T-cell (primary cell): ENCODE measurements around the gene TAOK1. TPM values are rescaled to one million over a fixed set of nuclear protein-coding genes. Genes with fewer than 3 reads are reported as not detected.

Source experiments
- ATAC-seq, 4 experiments: fragments of 200-7000 bp in 3 of 4; fragments of 150-1000 bp in 1 of 4; cut with Tn5 transposase; replicated peaks in 1 of 4; 1 replicate in 3 of 4; 2 replicates in 1 of 4; pipeline ENCODE4 v1.10.0; 2021; ENCODE audit warnings: moderate library complexity in 3 of 4, mild to moderate bottlenecking in 2 of 4, moderate number of reproducible peaks in 1 of 4
- CTCF ChIA-PET, 2 donors: fragments of 300-600 bp; sonication (Branson Sonifier 250); formaldehyde crosslinking; loops; one replicate each; lab custom pipeline; 2022; ENCODE audit warnings: antibody characterized with exemption in 2 of 2; lab: Charles Lee
- POLR2A ChIA-PET, 2 donors: fragments of 300-600 bp; sonication (Branson Sonifier 250); formaldehyde crosslinking; loops; one replicate each; lab custom pipeline; 2022; ENCODE audit warnings: antibody characterized with exemption in 2 of 2; lab: Charles Lee
- DNase-seq, 35 experiments: peaks; one replicate each; pipeline versions ENCODE4 v3.0.0 to v3.0.0-alpha.2; 2013 to 2023
- H3K27ac ChIP-seq: one replicate; pipeline ENCODE4 v1.5.1; 2013; ENCODE audit warnings: low read length
- H3K27me3 ChIP-seq, 2 experiments: replicated peaks in 1 of 2; 1 replicate in 1 of 2; 2 replicates in 1 of 2; pipeline versions ENCODE4 v1.6.1 to v1.7.0; 2013; ENCODE audit warnings: low read length in 1 of 2, mixed read lengths in 1 of 2; ENCODE audit not compliant: control insufficient read depth in 2 of 2, insufficient read depth in 2 of 2; ENCODE audit errors: extremely low read depth in 1 of 2
- H3K36me3 ChIP-seq, 2 donors: 1 replicate in 1 of 2; 2 replicates in 1 of 2; pipeline versions ENCODE4 v1.6.1 to v1.7.0; 2013; ENCODE audit warnings: low read length in 1 of 2; ENCODE audit not compliant: control insufficient read depth in 2 of 2, insufficient read depth in 1 of 2; ENCODE audit errors: extremely low read depth in 1 of 2
- H3K4me1 ChIP-seq, 2 experiments: 1 replicate in 1 of 2; 2 replicates in 1 of 2; pipeline versions ENCODE4 v1.6.1 to v1.7.0; 2013; ENCODE audit warnings: low read length in 2 of 2, mixed read lengths in 1 of 2; ENCODE audit not compliant: insufficient read depth in 2 of 2, control insufficient read depth in 1 of 2; ENCODE audit errors: extremely low read depth in 1 of 2
- H3K4me3 ChIP-seq, 2 donors: 1 replicate in 1 of 2; 2 replicates in 1 of 2; pipeline versions ENCODE4 v1.5.1 to v1.7.0; 2013; ENCODE audit warnings: mild to moderate bottlenecking in 2 of 2, low read length in 1 of 2, moderate library complexity in 1 of 2; ENCODE audit not compliant: control insufficient read depth in 1 of 2; ENCODE audit errors: extremely low read depth in 1 of 2
- H3K9me3 ChIP-seq: 2 replicates; pipeline ENCODE4 v1.7.0; 2013
- H3K27ac Mint-ChIP-seq, 2 donors: one replicate each; pipeline ENCODE4 v1.8.0; 2020 to 2021; ENCODE audit warnings: mild to moderate bottlenecking in 2 of 2, mixed read lengths in 2 of 2
- H3K27me3 Mint-ChIP-seq, 2 donors: one replicate each; pipeline ENCODE4 v1.8.0; 2021 to 2022; ENCODE audit warnings: mixed read lengths in 2 of 2
- H3K36me3 Mint-ChIP-seq: one replicate; pipeline ENCODE4 v1.8.0; 2021; ENCODE audit warnings: mixed read lengths
- H3K4me1 Mint-ChIP-seq, 3 donors: one replicate each; pipeline ENCODE4 v1.8.0; 2020 to 2022; ENCODE audit warnings: mixed read lengths in 3 of 3, mild to moderate bottlenecking in 1 of 3
- H3K4me3 Mint-ChIP-seq, 3 donors: one replicate each; pipeline ENCODE4 v1.8.0; 2020 to 2022; ENCODE audit warnings: mild to moderate bottlenecking in 3 of 3, mixed read lengths in 3 of 3, moderate library complexity in 3 of 3
- H3K9me3 Mint-ChIP-seq, 3 donors: one replicate each; pipeline ENCODE4 v1.8.0; 2020 to 2022; ENCODE audit warnings: mixed read lengths in 3 of 3
- WGBS: methylation state at CpG from one replicate; pipeline ENCODE4 v1.1.5; 2013; ENCODE audit warnings: missing lambda C conversion rate; ENCODE audit not compliant: insufficient coverage; 5-methylcytosine and 5-hydroxymethylcytosine counted together
- total RNA-seq, 35 experiments: library from RNA in 6 of 35; stranded (reverse) in 6 of 35; fragments of 120-200 nt in 1 of 35; gene quantifications; one replicate each; pipeline versions ENCODE4 v1.2.1 to v1.2.4 and lab custom pipeline; 2013 to 2026

TAOK1 gene
- total RNA-seq, 5 donors from 2014 or later (not counting 1 experiment from before 2014, with no cell fraction given) = 57.7 to 63.4 (median 61.7) TPM

DNA sequence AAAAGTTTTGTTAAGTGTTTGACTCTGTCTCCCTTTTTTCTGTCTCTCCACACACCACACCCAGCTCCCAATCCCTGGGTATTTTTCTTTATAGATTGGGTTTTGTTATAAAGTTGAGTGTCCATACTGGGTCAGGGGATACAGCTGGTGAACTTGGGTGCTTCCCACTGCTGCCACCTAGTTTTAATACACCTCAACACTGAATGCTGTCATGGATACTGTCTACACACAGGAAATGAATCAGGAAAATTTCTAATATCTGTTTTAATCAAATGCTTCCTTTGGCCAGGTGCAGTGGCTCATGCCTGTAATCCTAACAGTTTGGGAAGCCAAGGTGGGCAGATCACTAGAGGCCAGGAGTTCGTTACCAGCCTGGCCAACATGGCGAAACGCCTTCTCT is 5.3 kb upstream of the TAOK1 start:
- Mint-ChIP-seq H3K27me3 (no peaks in the 10 kb centered on the region), H3K27ac (no peak overlapping the region), H3K36me3 (no peaks in the 10 kb centered on the region), H3K4me3 (no peak overlapping the region), H3K9me3 (no peaks in the 10 kb centered on the region), H3K4me1 (peaks cover 5 to 7% (median 6%) of the 10 kb centered on the region in 3 donors)
- Histone ChIP-seq H3K4me3 (no peak overlapping the region), H3K4me1 (peaks cover 3 to 5% of the 10 kb centered on the region in 2 experiments), H3K27ac (no peak overlapping the region), H3K27me3 (no peaks in the 10 kb centered on the region), H3K36me3 (no peaks in the 10 kb centered on the region), H3K9me3 (no peaks in the 10 kb centered on the region)
- CTCF ChIA-PET = interaction anchor here (0.7 to 2.9 kb wide), 3 partner anchors 13 to 25 kb away, joined by 3 to 18 read pairs (median 3); no protein-coding TSS in a partner anchor
- no peak for DNase-seq
- POLR2A ChIA-PET = no interaction called here
- ATAC-seq = no peak
- WGBS = no CpG with 5 or more reads among the region's 3 CpGs

DNA sequence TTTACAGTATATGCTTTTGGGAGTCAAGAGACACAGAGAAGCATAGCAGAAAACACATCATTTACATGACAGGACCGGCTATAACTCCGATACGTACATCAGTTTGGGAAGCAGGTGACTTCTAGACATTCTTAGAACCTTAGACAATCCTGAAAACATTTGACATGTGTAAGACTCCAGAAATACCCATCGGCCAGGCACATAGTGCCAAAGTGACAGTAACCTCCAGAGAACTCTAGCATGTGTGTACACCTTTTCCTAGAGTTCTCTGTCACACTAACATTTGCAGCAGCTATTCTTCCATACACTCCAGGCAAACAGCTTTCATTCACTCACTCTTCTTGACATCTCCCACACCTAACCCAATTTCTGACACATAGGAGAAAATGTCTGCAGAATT is 3.4 kb upstream of the TAOK1 start:
- H3K27ac Mint-ChIP-seq = no peak overlapping the region

DNA sequence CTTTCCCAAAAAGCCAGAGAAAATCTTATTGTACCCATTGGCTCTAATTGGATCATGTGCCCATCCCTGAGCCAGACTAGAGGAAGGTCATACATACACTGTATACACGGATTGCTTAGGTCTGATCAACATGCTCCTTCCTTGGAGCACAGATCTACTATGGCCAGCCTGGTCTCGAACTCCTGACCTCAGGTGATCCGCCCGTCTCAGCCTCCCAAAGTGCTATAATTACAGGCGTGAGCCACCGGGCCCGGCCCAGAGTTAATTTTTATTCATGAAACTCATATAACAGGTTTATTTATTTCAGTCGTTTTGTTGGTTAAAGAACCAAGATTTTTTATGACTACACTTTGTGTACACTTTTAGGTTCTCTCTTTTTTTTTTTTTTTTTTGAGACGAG is 1.2 kb upstream of the TAOK1 start:
- ATAC-seq (no peak), DNase-seq (no peak)
- Histone ChIP-seq H3K27me3 (no peaks in the 10 kb centered on the region), H3K36me3 (no peaks in the 10 kb centered on the region), H3K27ac (no peak overlapping the region), H3K4me1 (peaks cover 15 to 27% of the 10 kb centered on the region in 2 experiments), H3K9me3 (no peaks in the 10 kb centered on the region), H3K4me3 (no peak overlapping the region)
- Mint-ChIP-seq H3K36me3 (peaks cover 4% of the 10 kb centered on the region), H3K4me3 (peak overlapping the region; percentile 51 to 99 (median 89)), H3K27me3 (no peaks in the 10 kb centered on the region), H3K27ac (peak overlapping the region in 1 of 2 donors; percentile 36), H3K9me3 (no peaks in the 10 kb centered on the region), H3K4me1 (peaks cover 32 to 37% (median 35%) of the 10 kb centered on the region in 3 donors)
- ChIA-PET CTCF (no interaction called here), POLR2A (no interaction called here)
- WGBS = 88% methylated on average over 1 of the region's 9 CpGs

More for the DNA sequence above, 3.4 kb upstream of the TAOK1 start:
- H3K4me3 ChIP-seq = no peak overlapping the region
- Mint-ChIP-seq H3K4me1 (peaks cover 13 to 16% (median 15%) of the 10 kb centered on the region in 3 donors), H3K36me3 (no peaks in the 10 kb centered on the region), H3K4me3 (no peak overlapping the region), H3K9me3 (no peaks in the 10 kb centered on the region), H3K27me3 (no peaks in the 10 kb centered on the region)
- no peak for ATAC-seq
- no peak overlapping the region for H3K27ac ChIP-seq
- DNase-seq = no peak
- peaks cover 12% of the 10 kb centered on the region in 2 experiments for H3K4me1 ChIP-seq
- H3K9me3 ChIP-seq = no peaks in the 10 kb centered on the region
- no peaks in the 10 kb centered on the region for H3K27me3 ChIP-seq
- H3K36me3 ChIP-seq = no peaks in the 10 kb centered on the region
- 100% methylated on average over 4 of the region's 4 CpGs for WGBS
- ChIA-PET CTCF (interaction anchor here in 1 of 2 donors (2.0 kb wide), 1 partner anchor 17 kb away, joined by 5 read pairs; no protein-coding TSS in a partner anchor), POLR2A (no interaction called here)

DNA sequence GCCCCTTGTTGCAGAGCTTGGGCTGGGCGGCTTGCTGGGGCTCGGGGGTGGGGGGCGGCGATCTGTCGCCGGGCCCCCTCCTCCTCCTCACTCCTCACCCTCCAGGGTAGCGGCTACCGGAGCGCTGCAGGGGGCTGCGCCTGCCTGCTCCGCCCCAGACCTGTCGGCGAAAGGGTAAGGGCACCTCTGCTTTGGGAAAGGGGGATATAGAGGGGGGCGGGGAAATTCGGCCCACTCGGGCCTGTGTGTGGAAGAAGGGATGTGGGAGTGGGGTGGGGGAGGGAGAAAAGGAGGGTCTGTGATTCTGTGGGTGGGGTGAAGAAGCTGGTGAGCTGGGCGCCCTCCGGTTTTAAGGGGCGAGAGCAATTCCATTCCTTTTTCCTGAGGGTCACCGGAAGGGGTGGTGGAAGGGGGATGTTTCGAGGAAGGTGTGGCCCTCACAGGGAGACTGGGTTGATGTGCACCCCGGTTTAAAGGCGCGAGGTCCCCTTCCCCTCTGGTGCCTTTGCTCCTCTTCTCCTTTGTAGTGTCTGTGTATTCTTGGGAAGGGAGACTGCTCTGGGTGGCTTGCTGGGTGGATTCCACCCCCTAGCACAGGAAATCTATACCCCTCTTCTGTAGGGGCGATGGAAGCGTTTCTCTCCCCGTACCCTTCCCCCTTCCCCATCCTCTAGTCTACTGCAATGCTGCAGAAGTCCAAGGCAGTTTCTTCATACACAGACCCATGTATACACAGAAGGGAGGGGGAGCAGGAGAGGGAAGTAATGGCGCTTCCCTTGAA is 878 bp downstream of the TAOK1 start:
- Mint-ChIP-seq H3K9me3 (no peaks in the 10 kb centered on the region), H3K4me1 (peaks cover 44 to 48% (median 45%) of the 10 kb centered on the region in 3 donors), H3K27me3 (no peaks in the 10 kb centered on the region), H3K36me3 (peaks cover 4% of the 10 kb centered on the region), H3K27ac (peak overlapping the region; percentile 91 to 94), H3K4me3 (peak overlapping the region; percentile 91 to 99 (median 96))
- H3K4me3 ChIP-seq = peak overlapping the region; percentile 89 to 92
- H3K27me3 ChIP-seq = no peaks in the 10 kb centered on the region
- 0% methylated on average over 8 of the region's 28 CpGs for WGBS
- H3K4me1 ChIP-seq = peaks cover 24 to 27% of the 10 kb centered on the region in 2 experiments
- H3K36me3 ChIP-seq = no peaks in the 10 kb centered on the region
- DNase-seq (peak in 11 of 35 experiments; percentile 1 to 28 (median 4)), ATAC-seq (peak in 3 of 4 experiments; percentile 21 to 38 (median 25))
- ChIA-PET CTCF (interaction anchor here in 1 of 2 donors (0.6 to 0.7 kb wide), 2 partner anchors 309 to 1086 kb away, joined by 3 read pairs; partner anchors contain the start of gene GOSR1), POLR2A (interaction anchor here (0.6 kb wide), 3 partner anchors 14 to 452 kb away, joined by 3 to 7 read pairs (median 6); no protein-coding TSS in a partner anchor)
- no peaks in the 10 kb centered on the region for H3K9me3 ChIP-seq
- H3K27ac ChIP-seq = peak overlapping the region; percentile 66

DNA sequence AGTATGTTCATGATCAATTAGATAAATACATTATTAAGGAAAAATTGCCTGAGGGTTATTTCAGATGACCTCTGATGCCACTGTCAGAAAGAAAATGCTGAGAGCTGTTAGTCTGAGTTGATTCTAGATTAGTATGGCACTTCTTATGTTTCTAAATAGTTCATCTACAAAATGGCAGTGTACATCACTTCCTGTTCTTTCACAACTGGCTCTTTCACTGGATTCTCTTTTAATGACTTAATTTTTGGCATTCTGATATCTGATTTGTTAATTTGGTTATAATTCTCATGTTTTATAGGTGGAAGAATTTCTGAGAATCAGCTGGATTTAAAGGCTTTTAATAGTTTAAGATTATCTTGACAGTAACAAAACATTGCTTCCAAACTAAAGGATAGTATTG is 3.3 kb downstream of the TAOK1 start:
- no peaks in the 10 kb centered on the region for H3K27me3 Mint-ChIP-seq
- H3K4me3 Mint-ChIP-seq = peak overlapping the region in 2 of 3 donors; percentile 13 to 99
- peaks cover 5% of the 10 kb centered on the region for H3K36me3 Mint-ChIP-seq
- ChIA-PET CTCF (interaction anchor here in 1 of 2 donors (1.7 to 1.9 kb wide), 2 partner anchors 11 to 24 kb away, joined by 5 to 6 read pairs; no protein-coding TSS in a partner anchor), POLR2A (no interaction called here)
- DNase-seq = no peak
- Histone ChIP-seq H3K27ac (no peak overlapping the region), H3K9me3 (no peaks in the 10 kb centered on the region), H3K27me3 (no peaks in the 10 kb centered on the region), H3K36me3 (no peaks in the 10 kb centered on the region), H3K4me1 (peaks cover 27 to 30% of the 10 kb centered on the region in 2 experiments), H3K4me3 (no peak overlapping the region)
- no peak overlapping the region for H3K27ac Mint-ChIP-seq
- H3K4me1 Mint-ChIP-seq = peaks cover 45 to 48% (median 46%) of the 10 kb centered on the region in 3 donors
- ATAC-seq = no peak
- H3K9me3 Mint-ChIP-seq = no peaks in the 10 kb centered on the region

DNA sequence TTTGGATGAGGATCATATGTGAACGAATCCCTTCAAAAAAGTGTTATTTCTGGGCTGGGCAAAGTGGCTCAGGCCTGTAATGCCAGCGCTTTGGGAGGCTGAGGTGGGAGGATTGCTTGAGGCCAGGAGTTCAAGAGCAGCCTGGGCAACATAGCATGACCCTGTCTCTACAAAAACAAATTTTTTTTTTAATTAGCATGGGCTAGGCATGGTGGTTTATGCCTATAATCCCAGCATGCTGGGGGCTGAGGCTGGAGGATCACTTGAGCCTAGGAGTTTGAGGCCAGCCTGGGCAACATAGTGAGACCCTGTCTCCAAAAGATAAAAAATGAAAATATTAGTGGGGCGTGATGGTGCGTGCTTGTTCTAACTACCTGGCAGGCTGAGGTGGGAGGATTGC is 4.6 kb downstream of the TAOK1 start:
- Histone ChIP-seq H3K27me3 (no peaks in the 10 kb centered on the region), H3K4me3 (no peak overlapping the region), H3K27ac (no peak overlapping the region), H3K4me1 (peaks cover 22 to 28% of the 10 kb centered on the region in 2 experiments), H3K36me3 (peaks cover 0 to 9% of the 10 kb centered on the region in 2 donors), H3K9me3 (no peaks in the 10 kb centered on the region)
- ATAC-seq (no peak), DNase-seq (no peak)
- ChIA-PET CTCF (interaction anchor here in 1 of 2 donors (1.9 kb wide), 1 partner anchor 25 kb away, joined by 5 read pairs; no protein-coding TSS in a partner anchor), POLR2A (no interaction called here)
- peaks cover 40 to 49% (median 43%) of the 10 kb centered on the region in 3 donors for H3K4me1 Mint-ChIP-seq
- no peak overlapping the region for H3K27ac Mint-ChIP-seq
- no peaks in the 10 kb centered on the region for H3K27me3 Mint-ChIP-seq
- no peaks in the 10 kb centered on the region for H3K9me3 Mint-ChIP-seq
- H3K36me3 Mint-ChIP-seq = peaks cover 12% of the 10 kb centered on the region
- peak overlapping the region in 1 of 3 donors; percentile 13 for H3K4me3 Mint-ChIP-seq
- WGBS = 100% methylated on average over 2 of the region's 4 CpGs
